Activated naive CD4-positive, alpha-beta T cell treated with anti-CD3 and anti-CD28 coated beads, Interleukin-2, amount 50 U/mL, for 24 hours (primary cell): ENCODE measurements around the gene VAV3.

Source experiments
- H3K27ac Mint-ChIP-seq: one replicate; pipeline ENCODE4 v1.8.0; 2021; ENCODE audit warnings: mild to moderate bottlenecking, mixed read lengths
- H3K27me3 Mint-ChIP-seq: one replicate; pipeline ENCODE4 v1.8.0; 2021; ENCODE audit warnings: mixed read lengths
- H3K36me3 Mint-ChIP-seq: one replicate; pipeline ENCODE4 v1.8.0; 2021; ENCODE audit warnings: mixed read lengths
- H3K4me1 Mint-ChIP-seq: one replicate; pipeline ENCODE4 v1.8.0; 2021; ENCODE audit warnings: mixed read lengths
- H3K4me3 Mint-ChIP-seq: one replicate; pipeline ENCODE4 v1.8.0; 2021; ENCODE audit warnings: mild to moderate bottlenecking, mixed read lengths
- H3K9me3 Mint-ChIP-seq: one replicate; pipeline ENCODE4 v1.8.0; 2021; ENCODE audit warnings: mixed read lengths

Gene VAV3

DNA sequence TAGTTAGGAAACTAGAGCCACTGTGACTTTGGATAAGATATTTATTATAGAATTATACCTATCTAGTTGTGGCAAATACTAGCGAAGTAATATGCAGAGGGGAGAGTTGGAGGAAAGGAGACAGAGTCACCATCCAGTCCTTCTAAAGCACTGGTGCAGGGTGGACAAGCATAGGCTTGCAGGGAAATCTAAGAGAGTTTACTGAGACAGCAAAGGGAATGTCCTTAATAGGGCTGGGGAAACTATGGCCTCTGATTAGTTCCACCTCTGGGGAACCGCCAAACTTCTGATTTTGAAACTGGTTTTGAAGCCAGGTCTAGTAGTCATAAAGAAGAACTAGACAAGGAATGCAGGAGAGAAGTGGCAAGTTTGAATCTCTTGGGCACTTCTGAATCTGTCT is 407.9 kb downstream of the VAV3 start:
- H3K27ac Mint-ChIP-seq, result no peak overlapping the region
- no peak overlapping the region for H3K4me3 Mint-ChIP-seq
- no peaks in the 10 kb centered on the region for H3K4me1 Mint-ChIP-seq
- no peaks in the 10 kb centered on the region for H3K36me3 Mint-ChIP-seq
- H3K9me3 Mint-ChIP-seq, result no peaks in the 10 kb centered on the region
- peaks cover 2% of the 10 kb centered on the region for H3K27me3 Mint-ChIP-seq

DNA sequence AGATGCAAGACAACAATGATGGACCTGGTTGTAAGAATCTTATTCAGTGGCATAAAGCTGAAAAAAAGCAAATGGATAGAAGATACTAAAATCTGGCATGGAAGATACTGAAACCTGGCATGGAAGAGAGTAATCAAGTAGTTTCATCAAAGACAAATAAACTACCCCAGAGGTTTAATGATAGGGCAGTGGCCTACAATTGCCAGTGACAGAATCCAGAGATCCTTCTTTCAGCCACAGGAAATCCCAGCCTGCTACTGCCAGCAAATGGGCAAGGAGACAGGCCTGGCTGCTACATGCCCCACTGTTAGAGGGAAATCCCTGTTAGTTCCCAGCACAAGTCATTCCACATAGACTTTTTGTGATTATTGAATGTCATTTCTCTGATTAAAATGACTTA is 409.4 kb downstream of the VAV3 start:
- no peaks in the 10 kb centered on the region for H3K36me3 Mint-ChIP-seq
- H3K9me3 Mint-ChIP-seq, result no peaks in the 10 kb centered on the region
- H3K27me3 Mint-ChIP-seq, result peaks cover 2% of the 10 kb centered on the region
- H3K27ac Mint-ChIP-seq, result no peak overlapping the region
- no peak overlapping the region for H3K4me3 Mint-ChIP-seq
- H3K4me1 Mint-ChIP-seq, result no peaks in the 10 kb centered on the region

DNA sequence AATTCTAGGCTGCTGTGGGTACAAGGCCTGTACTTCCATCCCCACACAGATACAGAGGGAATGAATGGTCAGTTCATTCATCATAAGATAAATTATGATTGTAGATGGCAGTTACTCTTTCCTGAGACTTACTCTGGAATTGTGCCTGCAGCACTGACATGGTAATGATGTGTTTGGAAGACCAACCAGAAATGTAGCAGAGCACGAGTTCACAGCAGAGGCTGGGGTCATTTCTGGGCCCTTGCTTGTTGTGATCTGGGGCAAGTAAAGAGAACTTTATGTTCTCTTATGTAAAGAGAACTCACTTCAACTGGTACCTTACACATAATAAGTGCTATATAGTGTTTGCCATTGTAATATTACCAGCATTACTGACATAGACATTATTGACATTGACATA is 412.2 kb downstream of the VAV3 start:
- H3K4me3 Mint-ChIP-seq, result no peak overlapping the region
- no peaks in the 10 kb centered on the region for H3K36me3 Mint-ChIP-seq
- H3K27me3 Mint-ChIP-seq, result peaks cover 2% of the 10 kb centered on the region
- H3K27ac Mint-ChIP-seq, result no peak overlapping the region
- H3K9me3 Mint-ChIP-seq, result no peaks in the 10 kb centered on the region
- no peaks in the 10 kb centered on the region for H3K4me1 Mint-ChIP-seq

DNA sequence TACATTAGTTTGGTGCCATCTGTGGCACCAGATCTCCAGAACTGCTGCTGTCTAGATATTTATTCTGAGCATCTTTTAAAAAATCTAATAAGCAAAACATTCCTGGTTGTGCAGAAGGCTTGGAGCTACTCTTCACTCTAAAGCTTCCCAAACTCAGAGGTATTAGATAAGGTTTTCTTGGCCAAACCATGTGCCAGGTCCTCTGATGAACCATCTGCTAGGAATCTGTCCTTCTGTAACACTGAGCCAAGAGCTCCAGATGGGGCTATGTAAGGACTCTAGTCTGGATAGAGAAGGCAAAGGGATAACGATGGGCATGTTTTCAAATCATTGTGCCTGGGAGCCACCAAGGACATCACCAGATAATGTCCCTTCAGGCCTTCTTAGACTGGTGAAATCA is 413.5 kb downstream of the VAV3 start:
- H3K4me1 Mint-ChIP-seq, result no peaks in the 10 kb centered on the region
- no peak overlapping the region for H3K27ac Mint-ChIP-seq
- peaks cover 2% of the 10 kb centered on the region for H3K27me3 Mint-ChIP-seq
- H3K9me3 Mint-ChIP-seq, result no peaks in the 10 kb centered on the region
- no peak overlapping the region for H3K4me3 Mint-ChIP-seq
- H3K36me3 Mint-ChIP-seq, result no peaks in the 10 kb centered on the region

DNA sequence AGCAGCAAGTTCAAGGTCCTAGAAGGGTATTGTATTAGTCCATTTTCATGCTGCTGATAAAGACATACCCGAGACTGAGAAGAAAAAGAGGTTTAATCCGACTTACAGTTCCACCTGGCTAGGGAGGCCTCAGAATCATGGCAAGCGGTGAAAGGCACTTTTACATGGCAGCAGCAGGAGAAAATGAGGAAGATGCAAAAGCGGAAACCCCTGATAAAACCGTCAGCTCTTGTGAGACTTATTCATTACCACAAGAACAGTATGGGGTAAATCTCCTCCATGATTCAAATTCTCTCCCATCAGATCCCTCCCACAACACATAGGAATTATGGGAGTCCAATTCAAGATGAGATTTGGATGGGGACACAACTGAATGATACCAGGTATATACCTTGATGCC is 414.6 kb downstream of the VAV3 start:
- no peaks in the 10 kb centered on the region for H3K9me3 Mint-ChIP-seq
- H3K27me3 Mint-ChIP-seq, result peaks cover 2% of the 10 kb centered on the region
- no peak overlapping the region for H3K4me3 Mint-ChIP-seq
- no peak overlapping the region for H3K27ac Mint-ChIP-seq
- no peaks in the 10 kb centered on the region for H3K36me3 Mint-ChIP-seq
- no peaks in the 10 kb centered on the region for H3K4me1 Mint-ChIP-seq

DNA sequence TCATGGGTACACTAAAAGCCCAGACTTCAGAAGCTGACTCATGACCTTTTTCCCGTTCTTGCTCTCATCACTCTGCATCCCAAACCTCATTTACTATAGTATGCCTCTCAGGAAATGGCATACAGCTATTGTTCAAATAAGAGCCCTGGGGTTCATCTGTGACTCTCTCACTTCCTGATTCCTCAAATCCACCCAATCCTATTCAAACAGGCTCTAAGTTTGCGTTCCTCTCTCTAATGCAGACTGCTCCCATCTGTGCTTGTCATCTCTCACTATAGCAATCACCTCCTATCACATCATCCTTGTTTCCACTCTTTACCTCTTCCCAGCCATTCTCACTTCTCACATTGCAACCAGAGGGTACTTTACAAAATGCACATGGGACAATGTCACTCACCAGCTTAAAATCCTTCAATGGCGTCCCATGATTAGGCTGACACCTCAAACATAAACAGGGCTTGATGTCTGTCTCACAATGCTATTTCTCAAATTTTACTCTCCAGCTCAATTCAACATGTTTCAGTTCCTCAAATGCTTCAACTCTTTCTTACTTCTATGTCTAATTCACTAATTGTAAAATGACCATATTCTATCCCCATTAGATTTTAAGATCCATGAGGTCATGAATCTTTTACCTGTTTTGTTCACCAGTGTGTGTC is 415.7 kb downstream of the VAV3 start:
- H3K4me3 Mint-ChIP-seq, result no peak overlapping the region

DNA sequence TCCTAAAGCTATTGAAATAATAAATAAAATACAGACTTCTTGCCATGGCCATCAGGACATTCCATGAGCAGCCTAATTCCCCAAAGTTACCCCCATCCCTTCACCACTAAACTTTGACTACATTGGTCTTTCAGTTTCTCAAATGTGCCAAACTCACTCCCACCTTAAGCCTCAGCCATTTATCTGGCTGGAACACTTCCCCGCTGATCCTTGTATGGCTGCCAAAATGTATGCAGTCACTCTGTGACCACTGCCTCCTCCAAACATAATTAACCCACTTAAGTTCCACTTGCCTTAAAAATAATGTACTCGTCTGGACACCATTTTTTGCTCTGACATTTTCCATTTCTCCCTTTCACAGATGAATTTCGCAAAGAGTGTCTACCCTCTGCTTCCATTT is 416.7 kb downstream of the VAV3 start:
- no peaks in the 10 kb centered on the region for H3K36me3 Mint-ChIP-seq
- no peaks in the 10 kb centered on the region for H3K9me3 Mint-ChIP-seq
- no peak overlapping the region for H3K27ac Mint-ChIP-seq
- H3K4me3 Mint-ChIP-seq, result no peak overlapping the region
- H3K27me3 Mint-ChIP-seq, result no peaks in the 10 kb centered on the region
- H3K4me1 Mint-ChIP-seq, result no peaks in the 10 kb centered on the region

More for the DNA sequence above, 415.7 kb downstream of the VAV3 start:
- H3K27me3 Mint-ChIP-seq, result peaks cover 1% of the 10 kb centered on the region
- no peaks in the 10 kb centered on the region for H3K4me1 Mint-ChIP-seq
- no peaks in the 10 kb centered on the region for H3K9me3 Mint-ChIP-seq
- no peaks in the 10 kb centered on the region for H3K36me3 Mint-ChIP-seq
- H3K27ac Mint-ChIP-seq, result no peak overlapping the region

DNA sequence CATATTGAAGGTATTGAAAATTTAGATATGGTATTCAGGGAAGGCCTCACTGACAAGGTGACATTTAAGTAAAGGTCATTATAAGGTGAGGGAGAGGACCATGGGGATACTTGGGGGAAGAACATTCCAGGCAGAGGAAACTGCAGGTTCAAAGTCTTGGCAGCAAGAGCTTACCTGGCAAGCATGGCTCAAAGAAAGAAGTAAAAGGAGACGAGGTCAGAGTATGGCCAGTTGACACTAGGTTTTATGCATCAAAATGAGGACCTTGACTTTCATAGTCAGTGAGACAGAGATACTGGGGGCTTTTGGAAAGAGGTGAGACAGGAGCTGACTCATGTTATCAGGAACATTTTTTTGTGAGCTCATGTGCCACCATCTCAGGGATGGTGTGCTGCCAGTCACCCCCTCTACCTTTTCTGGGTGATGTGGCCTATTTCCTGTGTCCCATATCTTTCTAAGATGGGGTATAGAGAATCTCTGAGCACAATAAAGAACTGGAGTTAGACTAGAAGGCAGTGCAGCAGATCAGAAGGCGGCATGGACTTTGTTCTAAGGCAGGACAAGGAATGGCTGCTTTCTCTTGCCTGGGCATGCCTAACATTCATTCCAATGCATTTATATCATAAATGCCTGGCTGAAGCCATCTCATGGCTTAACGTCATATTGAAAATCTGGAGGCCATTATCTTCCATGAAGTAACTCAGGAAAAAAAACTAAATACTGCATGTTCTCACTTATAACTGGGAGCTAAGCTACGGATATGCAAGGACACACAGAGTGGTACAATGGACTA is 417.4 kb downstream of the VAV3 start:
- no peaks in the 10 kb centered on the region for H3K9me3 Mint-ChIP-seq

DNA sequence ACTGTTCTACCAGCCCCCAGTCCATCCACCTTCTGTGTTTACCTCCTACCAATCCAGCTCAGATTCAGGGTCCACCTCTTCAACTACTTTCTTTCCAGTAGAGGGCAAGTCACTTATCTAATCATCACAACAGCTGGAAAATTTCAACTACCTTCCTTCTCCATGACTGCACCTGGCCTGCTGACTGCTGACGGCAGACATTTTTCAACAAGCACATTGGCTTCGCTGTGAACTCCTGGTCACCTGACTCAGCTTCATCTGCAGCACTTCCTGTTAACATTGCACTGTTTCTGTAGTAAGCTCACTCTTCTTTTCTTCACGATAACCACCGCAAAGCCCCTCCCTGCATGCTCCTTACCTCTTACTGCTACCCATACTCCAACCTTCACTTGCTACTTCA is 418.4 kb downstream of the VAV3 start:
- H3K4me3 Mint-ChIP-seq, result no peak overlapping the region
- no peak overlapping the region for H3K27ac Mint-ChIP-seq
- H3K27me3 Mint-ChIP-seq, result no peaks in the 10 kb centered on the region
- H3K9me3 Mint-ChIP-seq, result no peaks in the 10 kb centered on the region
- no peaks in the 10 kb centered on the region for H3K4me1 Mint-ChIP-seq
- H3K36me3 Mint-ChIP-seq, result no peaks in the 10 kb centered on the region

More for the DNA sequence above, 417.4 kb downstream of the VAV3 start:
- Mint-ChIP-seq H3K4me1 (no peaks in the 10 kb centered on the region), H3K27ac (no peak overlapping the region), H3K27me3 (no peaks in the 10 kb centered on the region), H3K36me3 (no peaks in the 10 kb centered on the region), H3K4me3 (no peak overlapping the region)

DNA sequence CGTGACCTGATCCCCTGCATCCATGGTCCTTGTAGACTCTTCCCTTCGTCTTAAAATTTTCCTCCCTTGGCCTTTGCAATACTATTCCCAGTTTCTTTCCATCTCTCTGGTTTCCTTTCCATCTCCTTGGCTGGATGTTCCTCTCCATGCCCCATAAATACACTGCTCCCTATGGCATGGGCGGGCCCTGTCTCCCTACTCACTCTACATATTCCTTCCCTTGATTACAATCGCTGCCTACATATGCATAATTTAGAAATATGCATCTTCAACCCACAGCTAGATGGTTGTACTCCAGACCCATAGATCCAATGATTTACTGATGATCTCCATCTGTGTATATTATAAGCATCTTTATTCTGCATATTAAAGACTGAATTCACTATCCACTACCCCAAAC is 419.1 kb downstream of the VAV3 start:
- H3K4me3 Mint-ChIP-seq, result no peak overlapping the region

DNA sequence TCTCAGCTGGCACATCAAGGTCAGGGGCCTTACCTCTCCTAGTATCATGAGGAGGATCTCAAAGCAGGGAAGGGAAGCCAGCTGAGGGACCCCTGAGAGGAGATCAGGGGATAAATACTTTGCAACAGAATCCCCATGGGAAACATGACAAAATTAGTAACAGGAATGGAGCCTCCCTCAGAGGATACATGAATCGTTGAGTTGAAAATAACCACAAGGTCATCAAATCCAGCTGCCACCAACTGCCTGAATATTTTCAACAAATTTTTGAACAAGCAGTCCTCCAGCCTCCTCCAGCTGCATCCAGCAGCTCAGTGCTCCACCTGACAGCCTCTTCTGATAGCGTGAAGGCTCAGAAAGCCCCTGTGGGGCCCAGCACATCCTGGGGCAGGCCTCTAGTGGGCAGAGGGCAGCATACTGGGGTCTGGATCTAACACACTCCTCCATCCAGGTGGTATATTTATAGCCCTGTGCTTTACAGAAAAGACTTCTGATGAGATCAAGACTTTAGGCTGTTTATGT is 419.9 kb downstream of the VAV3 start:
- Mint-ChIP-seq H3K4me3 (no peak overlapping the region), H3K27me3 (peaks cover 3% of the 10 kb centered on the region), H3K27ac (no peak overlapping the region), H3K36me3 (no peaks in the 10 kb centered on the region), H3K9me3 (no peaks in the 10 kb centered on the region), H3K4me1 (no peaks in the 10 kb centered on the region)

More for the DNA sequence above, 419.1 kb downstream of the VAV3 start:
- Mint-ChIP-seq H3K4me1 (no peaks in the 10 kb centered on the region), H3K27me3 (peaks cover 3% of the 10 kb centered on the region), H3K9me3 (no peaks in the 10 kb centered on the region), H3K36me3 (no peaks in the 10 kb centered on the region), H3K27ac (no peak overlapping the region)

DNA sequence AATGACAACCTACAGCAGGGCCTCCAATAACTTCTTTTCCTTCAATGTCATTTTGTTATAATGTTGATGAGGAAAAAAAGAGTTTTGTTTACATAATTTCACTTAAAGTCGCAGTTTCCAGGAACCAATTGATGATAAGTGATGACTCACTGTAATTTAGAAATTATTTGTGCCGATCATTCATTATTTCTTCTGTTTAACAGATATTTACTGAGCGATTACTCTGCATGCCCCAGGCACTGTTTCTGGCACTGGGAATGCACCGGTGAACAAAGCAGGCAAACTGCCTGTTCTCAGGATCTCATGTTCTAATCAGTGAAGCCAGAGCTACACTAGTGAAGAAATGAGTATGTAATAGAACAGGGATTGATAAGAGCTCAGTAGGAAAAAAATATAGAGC is 420.7 kb downstream of the VAV3 start:
- Mint-ChIP-seq H3K27me3 (peaks cover 3% of the 10 kb centered on the region), H3K27ac (no peak overlapping the region), H3K9me3 (no peaks in the 10 kb centered on the region), H3K36me3 (no peaks in the 10 kb centered on the region), H3K4me3 (no peak overlapping the region), H3K4me1 (no peaks in the 10 kb centered on the region)

DNA sequence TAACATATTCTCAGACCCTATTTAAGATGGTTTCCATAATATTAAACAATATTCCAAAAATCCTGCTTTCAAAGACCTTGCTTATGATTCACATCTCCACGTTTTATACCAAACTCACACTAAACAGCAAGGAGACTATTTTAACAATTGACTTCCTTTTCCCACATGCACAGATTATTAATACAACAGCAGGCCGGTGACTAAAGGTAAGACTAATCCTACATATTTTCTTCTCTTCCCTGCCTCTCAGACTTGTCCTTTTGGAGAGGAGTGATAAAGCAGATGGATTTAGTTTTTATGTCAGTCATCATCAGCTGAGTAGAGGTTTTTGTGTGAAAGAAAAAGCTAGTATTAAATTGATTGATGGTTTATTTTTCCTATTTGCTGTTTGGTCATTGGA is 423.6 kb downstream of the VAV3 start:
- peaks cover 3% of the 10 kb centered on the region for H3K27me3 Mint-ChIP-seq

DNA sequence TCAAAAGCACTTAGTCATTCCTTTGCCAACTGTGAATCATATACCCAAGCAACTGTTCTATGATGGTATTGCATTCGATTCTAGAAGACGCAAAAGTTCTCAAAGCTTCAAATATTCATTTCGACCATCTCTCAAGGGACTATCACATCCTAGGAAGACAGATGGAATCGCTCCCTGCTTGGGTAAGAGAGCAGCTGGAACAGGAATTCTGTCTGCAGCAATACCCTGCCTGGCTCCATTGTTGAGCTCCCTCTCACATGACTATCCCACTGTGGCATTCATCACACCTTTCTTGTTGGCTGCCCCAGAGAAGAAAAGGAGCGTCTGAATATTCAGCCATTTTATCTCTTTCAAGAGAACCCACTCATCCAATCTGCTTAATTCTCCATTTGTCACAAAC is 426.5 kb downstream of the VAV3 start:
- Mint-ChIP-seq H3K4me1 (no peaks in the 10 kb centered on the region), H3K9me3 (no peaks in the 10 kb centered on the region), H3K36me3 (no peaks in the 10 kb centered on the region), H3K4me3 (no peak overlapping the region), H3K27me3 (peaks cover 5% of the 10 kb centered on the region), H3K27ac (no peak overlapping the region)

More for the DNA sequence above, 423.6 kb downstream of the VAV3 start:
- H3K9me3 Mint-ChIP-seq, result no peaks in the 10 kb centered on the region
- no peak overlapping the region for H3K4me3 Mint-ChIP-seq
- no peaks in the 10 kb centered on the region for H3K4me1 Mint-ChIP-seq
- no peak overlapping the region for H3K27ac Mint-ChIP-seq
- no peaks in the 10 kb centered on the region for H3K36me3 Mint-ChIP-seq

DNA sequence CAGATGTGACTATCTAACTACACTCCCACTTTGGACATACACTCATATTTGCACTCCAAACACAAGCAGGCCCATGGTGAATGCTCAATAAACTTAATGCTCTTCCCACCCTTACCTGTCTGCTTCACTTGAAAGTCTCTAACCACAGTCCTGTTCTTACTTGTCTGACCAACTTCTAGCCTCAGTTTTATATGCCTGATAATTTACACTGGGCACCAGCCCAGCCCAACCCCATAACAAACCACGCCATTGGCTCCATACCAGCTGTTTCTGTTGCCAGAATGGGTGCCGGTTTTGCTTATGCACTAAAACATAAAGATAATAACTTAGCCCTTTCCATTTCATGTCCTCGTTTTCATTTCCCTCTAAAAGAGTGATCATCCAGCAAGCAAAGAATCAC is 428.7 kb downstream of the VAV3 start:
- no peak overlapping the region for H3K27ac Mint-ChIP-seq
- H3K9me3 Mint-ChIP-seq, result no peaks in the 10 kb centered on the region
- H3K4me1 Mint-ChIP-seq, result no peaks in the 10 kb centered on the region
- peaks cover 4% of the 10 kb centered on the region for H3K27me3 Mint-ChIP-seq
- H3K36me3 Mint-ChIP-seq, result no peaks in the 10 kb centered on the region
- H3K4me3 Mint-ChIP-seq, result no peak overlapping the region

DNA sequence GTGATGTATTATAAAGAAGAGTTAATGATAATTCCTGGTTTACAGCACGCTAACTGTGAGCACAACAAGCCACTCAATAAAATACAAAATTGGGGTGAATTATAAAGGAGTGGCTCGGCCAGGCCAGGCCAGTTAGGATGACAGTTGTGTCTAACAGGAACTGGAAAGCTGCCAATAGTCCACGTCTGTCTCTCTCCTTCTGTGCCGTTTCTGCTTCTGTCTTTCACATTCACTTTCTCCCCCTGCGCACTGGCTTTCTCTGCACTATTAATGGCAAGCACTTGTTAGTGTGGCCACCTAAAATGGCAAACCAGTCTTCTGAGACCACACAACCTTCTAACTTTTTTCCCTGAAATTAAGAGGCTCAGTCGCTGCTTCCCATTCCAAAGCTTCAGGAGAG is 429.9 kb downstream of the VAV3 start:
- H3K27me3 Mint-ChIP-seq, result peaks cover 5% of the 10 kb centered on the region
- no peaks in the 10 kb centered on the region for H3K36me3 Mint-ChIP-seq
- H3K9me3 Mint-ChIP-seq, result no peaks in the 10 kb centered on the region
- H3K4me3 Mint-ChIP-seq, result no peak overlapping the region
- H3K4me1 Mint-ChIP-seq, result no peaks in the 10 kb centered on the region
- no peak overlapping the region for H3K27ac Mint-ChIP-seq
